M059J (cell line): ENCODE results near the gene ORM2. TPM values are rescaled to one million over a fixed set of nuclear protein-coding genes. Genes with fewer than 3 reads are reported as not detected.
"Not testable (repeated sequence)": the region's sequence is repeated elsewhere in the genome, so short reads cannot be mapped to it uniquely, and the experiment has no call there.

Experiments
- DNase-seq: peaks from one replicate; pipeline ENCODE4 v3.0.0-alpha.2; 2012; ENCODE audit warnings: low read depth
- total RNA-seq: library from RNA; depleted of rRNA; stranded (reverse); fragments of >200 nt; shearing (Covaris generic); gene quantifications from 2 replicates; pipeline ENCODE4 v1.2.3, GENCODE V29; 2014

The ORM2 gene
- total RNA-seq, 1 experiment from 2014 or later, result not detected

GRCh38 chr9:114314881-114315722, 14.6 kb upstream of the ORM2 start:
- DNase-seq, result no peak

GRCh38 chr9:114315723-114316363, 13.8 kb upstream of the ORM2 start:
- DNase-seq, result no peak

- peak; percentile 35 for DNase-seq
Measured at GRCh38 chr9:114316605-114317230, 13.0 kb upstream of the ORM2 start.

- DNase-seq, result no peak
Measured at GRCh38 chr9:114317665-114318357, 11.9 kb upstream of the ORM2 start.

- DNase-seq, result no peak
Measured at GRCh38 chr9:114318416-114318815, 11.3 kb upstream of the ORM2 start.

GRCh38 chr9:114319147-114319546, 10.5 kb upstream of the ORM2 start:
- DNase-seq, result no peak

- peak; percentile 79 for DNase-seq
Measured at GRCh38 chr9:114320710-114321109, 9.0 kb upstream of the ORM2 start.

GRCh38 chr9:114321759-114322158, 7.9 kb upstream of the ORM2 start:
- DNase-seq, result peak; percentile 81

- peak; percentile 42 for DNase-seq
Measured at GRCh38 chr9:114322160-114322818, 7.4 kb upstream of the ORM2 start.

- not testable (repeated sequence) for DNase-seq
Measured at GRCh38 chr9:114322831-114323531, 6.7 kb upstream of the ORM2 start, which contains the start of gene ORM1. TSS of gene ORM1 (plus strand) at chr9:114323098. CDS start at chr9:114323134, 36 bp downstream.

- DNase-seq, result not testable (repeated sequence)
Measured at GRCh38 chr9:114323849-114324248, 5.8 kb upstream of the ORM2 start.

- DNase-seq, result no peak
Measured at GRCh38 chr9:114324492-114324891, 5.2 kb upstream of the ORM2 start.

- not testable (repeated sequence) for DNase-seq
Measured at GRCh38 chr9:114324965-114325364, 4.7 kb upstream of the ORM2 start.

GRCh38 chr9:114325684-114326254, 3.9 kb upstream of the ORM2 start:
- not testable (repeated sequence) for DNase-seq

- no peak for DNase-seq
Measured at GRCh38 chr9:114327749-114328148, 1.9 kb upstream of the ORM2 start.

GRCh38 chr9:114328357-114328820, 1.3 kb upstream of the ORM2 start:
- not testable (repeated sequence) for DNase-seq

GRCh38 chr9:114328937-114329624, 588 bp upstream of the ORM2 start:
- not testable (repeated sequence) for DNase-seq

GRCh38 chr9:114330636-114331035, 967 bp downstream of the ORM2 start:
- no peak for DNase-seq
